Fibroblast of mammary gland (primary cell): ENCODE data around the gene ALDOC.
"Not testable (repeated sequence)": the region's sequence is repeated elsewhere in the genome, so short reads cannot be mapped to it uniquely, and the experiment has no call there.

Experiments used
- DNase-seq: peaks from one replicate; pipeline ENCODE4 v3.0.0-alpha.2; 2010; ENCODE audit warnings: low read depth
- H3K4me3 ChIP-seq: 2 replicates; pipeline ENCODE4 v1.5.1; 2011; ENCODE audit warnings: low read depth, mild to moderate bottlenecking, low read length, moderate library complexity; ENCODE audit not compliant: control insufficient read depth
- TF ChIP-seq, protein P1 (sequence below): conservative IDR thresholded peaks from 2 replicates; pipeline ENCODE4 v1.5.1; 2011; ENCODE audit warnings: low read depth, low read length, inconsistent platforms; ENCODE audit not compliant: control insufficient read depth, insufficient read depth

ALDOC gene

DNA sequence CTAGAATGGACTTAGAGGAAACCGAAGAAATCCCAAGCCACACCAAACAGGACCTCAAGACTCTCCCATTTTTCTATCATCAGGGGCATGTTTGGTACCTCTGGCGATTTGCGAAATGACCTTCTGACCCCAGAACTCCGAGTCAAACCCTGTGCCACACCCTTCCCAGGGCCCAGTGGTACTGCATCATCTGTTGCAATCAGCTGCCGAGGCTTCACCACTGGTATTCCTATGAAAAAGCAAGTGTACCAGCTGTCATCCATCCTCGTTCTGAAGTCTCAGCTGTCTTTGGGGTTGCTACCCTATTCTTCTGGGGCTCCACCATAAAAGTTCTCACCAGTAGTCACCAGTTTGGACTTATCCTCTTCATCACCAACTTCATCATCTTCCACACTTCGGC is 39.6 kb upstream of the ALDOC start:
- TF ChIP-seq, protein P1, sequence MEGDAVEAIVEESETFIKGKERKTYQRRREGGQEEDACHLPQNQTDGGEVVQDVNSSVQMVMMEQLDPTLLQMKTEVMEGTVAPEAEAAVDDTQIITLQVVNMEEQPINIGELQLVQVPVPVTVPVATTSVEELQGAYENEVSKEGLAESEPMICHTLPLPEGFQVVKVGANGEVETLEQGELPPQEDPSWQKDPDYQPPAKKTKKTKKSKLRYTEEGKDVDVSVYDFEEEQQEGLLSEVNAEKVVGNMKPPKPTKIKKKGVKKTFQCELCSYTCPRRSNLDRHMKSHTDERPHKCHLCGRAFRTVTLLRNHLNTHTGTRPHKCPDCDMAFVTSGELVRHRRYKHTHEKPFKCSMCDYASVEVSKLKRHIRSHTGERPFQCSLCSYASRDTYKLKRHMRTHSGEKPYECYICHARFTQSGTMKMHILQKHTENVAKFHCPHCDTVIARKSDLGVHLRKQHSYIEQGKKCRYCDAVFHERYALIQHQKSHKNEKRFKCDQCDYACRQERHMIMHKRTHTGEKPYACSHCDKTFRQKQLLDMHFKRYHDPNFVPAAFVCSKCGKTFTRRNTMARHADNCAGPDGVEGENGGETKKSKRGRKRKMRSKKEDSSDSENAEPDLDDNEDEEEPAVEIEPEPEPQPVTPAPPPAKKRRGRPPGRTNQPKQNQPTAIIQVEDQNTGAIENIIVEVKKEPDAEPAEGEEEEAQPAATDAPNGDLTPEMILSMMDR: no peak
- no peak for DNase-seq
- no peak overlapping the region for H3K4me3 ChIP-seq

- no peak overlapping the region for H3K4me3 ChIP-seq
- no peak for DNase-seq
- TF ChIP-seq, protein P1: no peak
Observed at GRCh38 chr17:28615260-28615940, 38.7 kb upstream of the ALDOC start.

DNA sequence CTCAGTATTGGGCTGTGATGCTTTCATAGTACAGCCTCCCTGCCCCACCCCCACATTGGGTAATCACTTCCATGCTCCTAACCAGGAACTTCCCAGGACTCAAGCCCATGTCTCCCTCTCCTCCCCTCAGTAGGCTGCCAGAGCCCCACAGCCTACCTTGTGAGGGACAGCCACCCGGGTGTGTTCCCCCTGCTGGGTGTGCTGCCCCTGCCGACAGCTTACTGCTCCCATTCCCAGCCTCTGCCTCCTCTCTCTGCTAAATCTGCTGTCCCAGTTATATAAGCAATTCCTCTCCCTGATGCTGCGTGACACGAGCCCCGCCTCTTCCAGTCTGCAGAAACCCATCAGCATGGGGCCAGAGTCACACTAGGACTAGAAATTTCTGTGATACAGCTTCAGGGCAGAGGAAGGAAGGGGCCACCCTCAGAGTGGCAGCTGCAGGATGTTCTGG is 37.3 kb upstream of the ALDOC start, which contains the start of gene RSKR:
TSS of gene RSKR (minus strand) at position 255 of the 451 bp plus-strand sequence. CDS start at position 231, 24 bp downstream.
- H3K4me3 ChIP-seq: no peak within 1 kb of the TSS
- TF ChIP-seq, protein P1: no peak
- DNase-seq: peak; percentile 30

GRCh38 chr17:28612936-28613872 is 36.5 kb upstream of the ALDOC start:
- TF ChIP-seq, protein P1: peak; percentile 69
- no peak overlapping the region for H3K4me3 ChIP-seq
- peak; percentile 30 for DNase-seq

GRCh38 chr17:28612531-28612930 is 35.8 kb upstream of the ALDOC start:
- DNase-seq: no peak
- TF ChIP-seq, protein P1: no peak
- H3K4me3 ChIP-seq: no peak overlapping the region

DNA sequence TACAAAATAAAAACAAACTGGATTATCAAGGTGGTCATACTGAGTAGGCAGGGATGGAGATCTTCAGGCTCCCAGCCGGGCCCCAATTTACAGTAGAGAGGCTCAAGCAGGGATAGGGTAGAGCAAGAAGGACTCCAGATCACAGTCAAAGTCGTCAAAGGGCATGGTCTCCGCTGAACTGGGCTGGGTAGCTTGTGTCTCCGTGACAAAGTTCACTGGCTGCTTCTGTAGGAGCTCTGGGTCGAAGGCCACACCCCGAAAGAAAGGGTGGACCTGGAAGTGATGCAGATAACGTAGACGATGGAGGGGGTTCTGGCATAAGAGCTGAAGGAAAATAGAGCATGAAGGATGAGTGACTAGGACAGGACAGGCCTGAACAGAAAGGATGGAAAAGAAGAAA is 33.7 kb upstream of the ALDOC start:
- no peak overlapping the region for H3K4me3 ChIP-seq
- no peak for DNase-seq
- TF ChIP-seq, protein P1: no peak

DNA sequence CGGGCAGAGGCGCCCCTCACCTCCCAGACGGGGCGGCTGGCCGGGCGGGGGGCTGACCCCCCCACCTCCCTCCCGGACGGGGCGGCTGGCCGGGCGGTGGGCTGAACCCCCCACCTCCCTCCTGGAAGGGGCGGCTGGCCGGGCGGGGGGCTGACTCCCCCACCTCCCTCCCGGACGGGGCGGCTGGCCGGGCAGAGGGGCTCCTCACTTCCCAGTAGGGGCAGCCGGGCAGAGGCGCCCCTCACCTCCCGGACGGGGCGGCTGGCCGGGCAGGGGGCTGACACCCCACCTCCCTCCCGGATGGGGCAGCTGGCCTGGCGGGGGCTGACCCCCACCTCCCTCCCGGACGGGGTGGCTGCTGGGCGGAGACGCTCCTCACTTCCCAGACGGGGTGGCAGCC is 27.3 kb upstream of the ALDOC start:
- not testable (repeated sequence) for DNase-seq, H3K4me3 ChIP-seq
